ENCODE data around the gene DRGX.

The DRGX gene

GRCh38 chr10:49395741-49396665 lies at the start of gene DRGX:
DRGX (minus strand) TSS chr10:49396089; CDS start chr10:49395440, 649 bp downstream.
- DNase-seq, result peak in 1 of 2 experiments; percentile 23

GRCh38 chr10:49444349-49444748 lies 48.5 kb upstream of the DRGX start:
- no peak for DNase-seq

- no peak for DNase-seq
Observed at GRCh38 chr10:49442863-49443262, 47.0 kb upstream of the DRGX start.

GRCh38 chr10:49441488-49442476 lies 45.9 kb upstream of the DRGX start:
- DNase-seq, result no peak

- no peak for DNase-seq
Observed at GRCh38 chr10:49435225-49435624, 39.3 kb upstream of the DRGX start.

GRCh38 chr10:49433069-49433468 lies 37.2 kb upstream of the DRGX start:
- no peak for DNase-seq

GRCh38 chr10:49431426-49431825 lies 35.5 kb upstream of the DRGX start:
- no peak for DNase-seq

- DNase-seq, result no peak
Observed at GRCh38 chr10:49429458-49429857, 33.6 kb upstream of the DRGX start.

GRCh38 chr10:49426490-49427360 lies 30.8 kb upstream of the DRGX start:
- no peak for DNase-seq

- DNase-seq, result no peak
Observed at GRCh38 chr10:49419005-49419404, 23.1 kb upstream of the DRGX start.

GRCh38 chr10:49418328-49418727 lies 22.4 kb upstream of the DRGX start:
- no peak for DNase-seq

GRCh38 chr10:49418053-49418326 lies 22.1 kb upstream of the DRGX start:
- no peak for DNase-seq

GRCh38 chr10:49417311-49418052 lies 21.6 kb upstream of the DRGX start:
- DNase-seq, result no peak

- DNase-seq, result no peak
Observed at GRCh38 chr10:49415846-49416245, 20.0 kb upstream of the DRGX start.

- no peak for DNase-seq
Observed at GRCh38 chr10:49415109-49415508, 19.2 kb upstream of the DRGX start.

GRCh38 chr10:49414496-49414895 lies 18.6 kb upstream of the DRGX start:
- DNase-seq, result no peak

GRCh38 chr10:49412571-49412970 lies 16.7 kb upstream of the DRGX start:
- DNase-seq, result no peak

- no peak for DNase-seq
Observed at GRCh38 chr10:49410365-49411074, 14.6 kb upstream of the DRGX start.

- no peak for DNase-seq
Observed at GRCh38 chr10:49409755-49410154, 13.9 kb upstream of the DRGX start.

GRCh38 chr10:49408519-49409306 lies 12.8 kb upstream of the DRGX start:
- DNase-seq, result peak in 1 of 2 experiments; percentile 9
